ENCODE data around the gene SCN5A.

Gene SCN5A

GRCh38 chr3:38649500-38650247, at the start of gene SCN5A:
Gene SCN5A (minus strand): TSS chr3:38649687. CDS start chr3:38633307, 16,380 bp downstream.
- H3K79me2 ChIP-seq (ENCODE audit: low read length) = no peaks in the 10 kb centered on the region
- no peaks in the 10 kb centered on the region for H3K36me3 ChIP-seq (replicated peaks; ENCODE audit: low read depth, low read length)
- H3K4me1 ChIP-seq (ENCODE audit: low read length) = no peaks in the 10 kb centered on the region
- H3K4me3 ChIP-seq (ENCODE audit: low read length) = no peak within 1 kb of the TSS
- H2AFZ ChIP-seq (ENCODE audit: low read depth, low read length) = no peak within 1 kb of the TSS
- H3K27ac ChIP-seq (ENCODE audit: low read length) = no peak within 1 kb of the TSS
- H3K9ac ChIP-seq (ENCODE audit: low read length) = no peak within 1 kb of the TSS
- no peaks in the 10 kb centered on the region for H3K9me3 ChIP-seq (ENCODE audit: insufficient read depth, low read length)
- H3K27me3 ChIP-seq (ENCODE audit: low read depth, low read length) = peaks cover 19% of the 10 kb centered on the region
- H3K4me2 ChIP-seq (ENCODE audit: low read length) = no peak within 1 kb of the TSS
- H4K20me1 ChIP-seq (ENCODE audit: insufficient read depth, low read length) = no peaks in the 10 kb centered on the region
- TF ChIP-seq CTCF (IDR thresholded peaks at IDR 0.05; ENCODE audit: low read depth, low read length) (no peak), EZH2phosphoT487 (IDR thresholded peaks at IDR 0.05; ENCODE audit: low read depth) (no peak)

GRCh38 chr3:38698760-38699159, 49.3 kb upstream of the SCN5A start:
- Histone ChIP-seq H3K27ac (ENCODE audit: low read length) (no peak overlapping the region), H3K4me1 (ENCODE audit: low read length) (no peaks in the 10 kb centered on the region), H3K9ac (ENCODE audit: low read length) (no peak overlapping the region), H3K9me3 (ENCODE audit: insufficient read depth, low read length) (no peaks in the 10 kb centered on the region; the same call in 1 of the 2 replicates), H4K20me1 (ENCODE audit: insufficient read depth, low read length) (no peaks in the 10 kb centered on the region), H3K4me2 (ENCODE audit: low read length) (no peak overlapping the region), H2AFZ (ENCODE audit: low read depth, low read length) (no peak overlapping the region), H3K36me3 (replicated peaks; ENCODE audit: low read depth, low read length) (no peaks in the 10 kb centered on the region), H3K4me3 (ENCODE audit: low read length) (no peak overlapping the region), H3K27me3 (ENCODE audit: low read depth, low read length) (peaks cover 55% of the 10 kb centered on the region), H3K79me2 (ENCODE audit: low read length) (no peaks in the 10 kb centered on the region)
- TF ChIP-seq CTCF (IDR thresholded peaks at IDR 0.05; ENCODE audit: low read depth, low read length) (no peak), EZH2phosphoT487 (IDR thresholded peaks at IDR 0.05; ENCODE audit: low read depth) (no peak)

GRCh38 chr3:38698061-38698460, 48.6 kb upstream of the SCN5A start:
- TF ChIP-seq CTCF (IDR thresholded peaks at IDR 0.05; ENCODE audit: low read depth, low read length) = no peak
- no peak for TF ChIP-seq EZH2phosphoT487 (IDR thresholded peaks at IDR 0.05; ENCODE audit: low read depth)
- peaks cover 49% of the 10 kb centered on the region for H3K27me3 ChIP-seq (ENCODE audit: low read depth, low read length)
- no peaks in the 10 kb centered on the region for H3K79me2 ChIP-seq (ENCODE audit: low read length)
- no peaks in the 10 kb centered on the region for H4K20me1 ChIP-seq (ENCODE audit: insufficient read depth, low read length)
- H3K36me3 ChIP-seq (replicated peaks; ENCODE audit: low read depth, low read length) = no peaks in the 10 kb centered on the region
- no peaks in the 10 kb centered on the region; the same call in 1 of the 2 replicates for H3K9me3 ChIP-seq (ENCODE audit: insufficient read depth, low read length)
- H3K4me3 ChIP-seq (ENCODE audit: low read length) = no peak overlapping the region
- no peak overlapping the region for H3K9ac ChIP-seq (ENCODE audit: low read length)
- H3K4me1 ChIP-seq (ENCODE audit: low read length) = no peaks in the 10 kb centered on the region
- H2AFZ ChIP-seq (ENCODE audit: low read depth, low read length) = no peak overlapping the region
- H3K4me2 ChIP-seq (ENCODE audit: low read length) = no peak overlapping the region
- H3K27ac ChIP-seq (ENCODE audit: low read length) = no peak overlapping the region

- Histone ChIP-seq H3K9ac (ENCODE audit: low read length) (no peak overlapping the region), H3K9me3 (ENCODE audit: insufficient read depth, low read length) (no peaks in the 10 kb centered on the region; the same call in 1 of the 2 replicates), H3K36me3 (replicated peaks; ENCODE audit: low read depth, low read length) (no peaks in the 10 kb centered on the region), H3K4me1 (ENCODE audit: low read length) (no peaks in the 10 kb centered on the region), H3K27ac (ENCODE audit: low read length) (no peak overlapping the region), H4K20me1 (ENCODE audit: insufficient read depth, low read length) (no peaks in the 10 kb centered on the region), H2AFZ (ENCODE audit: low read depth, low read length) (no peak overlapping the region), H3K4me2 (ENCODE audit: low read length) (no peak overlapping the region), H3K27me3 (ENCODE audit: low read depth, low read length) (peaks cover 37% of the 10 kb centered on the region), H3K79me2 (ENCODE audit: low read length) (no peaks in the 10 kb centered on the region), H3K4me3 (ENCODE audit: low read length) (no peak overlapping the region)
- TF ChIP-seq CTCF (IDR thresholded peaks at IDR 0.05; ENCODE audit: low read depth, low read length) = no peak
Observed at GRCh38 chr3:38696034-38696433, 46.5 kb upstream of the SCN5A start.

Measured in OCI-LY3 (cell line).